GM15510 (cell line): ENCODE measurements around the gene RNF168.

Experiments used
- POLR2A ChIP-seq: IDR thresholded peaks from 3 replicates; pipeline ENCODE4 v1.6.1; 2011; ENCODE audit warnings: borderline replicate concordance; ENCODE audit not compliant: insufficient read length; ENCODE audit errors: extremely low read depth

Gene RNF168, protein sequence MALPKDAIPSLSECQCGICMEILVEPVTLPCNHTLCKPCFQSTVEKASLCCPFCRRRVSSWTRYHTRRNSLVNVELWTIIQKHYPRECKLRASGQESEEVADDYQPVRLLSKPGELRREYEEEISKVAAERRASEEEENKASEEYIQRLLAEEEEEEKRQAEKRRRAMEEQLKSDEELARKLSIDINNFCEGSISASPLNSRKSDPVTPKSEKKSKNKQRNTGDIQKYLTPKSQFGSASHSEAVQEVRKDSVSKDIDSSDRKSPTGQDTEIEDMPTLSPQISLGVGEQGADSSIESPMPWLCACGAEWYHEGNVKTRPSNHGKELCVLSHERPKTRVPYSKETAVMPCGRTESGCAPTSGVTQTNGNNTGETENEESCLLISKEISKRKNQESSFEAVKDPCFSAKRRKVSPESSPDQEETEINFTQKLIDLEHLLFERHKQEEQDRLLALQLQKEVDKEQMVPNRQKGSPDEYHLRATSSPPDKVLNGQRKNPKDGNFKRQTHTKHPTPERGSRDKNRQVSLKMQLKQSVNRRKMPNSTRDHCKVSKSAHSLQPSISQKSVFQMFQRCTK

DNA sequence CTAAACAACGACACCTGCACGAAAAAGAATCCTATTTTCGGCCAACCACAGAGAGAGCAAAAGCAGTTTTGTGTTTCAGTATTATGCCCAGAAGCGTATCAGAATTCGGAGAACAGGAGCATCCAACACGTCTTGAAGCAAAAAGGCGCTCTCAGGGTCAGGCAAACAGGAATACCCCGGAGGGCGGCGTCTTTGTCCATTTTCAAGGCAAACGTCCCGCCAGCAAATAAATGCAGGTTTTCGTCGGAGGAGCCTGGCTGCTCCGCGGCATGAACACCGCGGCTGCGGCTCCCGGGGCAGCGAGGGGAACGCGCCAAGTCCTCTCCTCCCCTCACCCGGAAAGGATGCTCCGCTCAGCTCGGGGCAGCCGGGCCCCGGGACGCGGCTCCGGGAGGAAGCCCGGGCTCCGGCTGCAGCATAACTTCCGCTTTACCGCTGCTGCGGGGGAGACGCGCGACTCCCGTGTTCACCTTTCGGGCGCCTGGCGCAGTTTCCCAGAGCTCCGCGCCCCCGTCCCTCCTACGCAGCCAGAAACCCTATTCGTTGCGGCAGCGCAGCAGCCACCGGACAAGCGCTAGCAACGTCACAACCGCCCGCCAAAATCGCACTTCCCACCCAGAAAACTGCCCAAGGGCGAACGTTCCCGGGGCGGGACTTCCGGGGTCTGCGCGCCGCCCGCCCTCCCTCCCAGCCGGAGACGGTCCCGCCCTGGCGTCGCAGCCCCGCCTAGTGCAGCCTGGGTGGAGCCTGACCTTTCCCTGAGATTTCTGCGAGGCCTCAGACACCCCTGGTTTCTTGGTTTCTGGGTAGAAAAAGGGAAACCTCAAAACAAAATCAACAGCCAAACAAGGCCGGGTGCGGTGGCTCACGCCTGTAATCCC is at the start of gene RNF168:
Gene RNF168 (minus strand): TSS at position 573 of the 881 bp plus-strand sequence. CDS start 595 bp downstream, outside the sequence.
- TF ChIP-seq POLR2A = peak; percentile 93

DNA sequence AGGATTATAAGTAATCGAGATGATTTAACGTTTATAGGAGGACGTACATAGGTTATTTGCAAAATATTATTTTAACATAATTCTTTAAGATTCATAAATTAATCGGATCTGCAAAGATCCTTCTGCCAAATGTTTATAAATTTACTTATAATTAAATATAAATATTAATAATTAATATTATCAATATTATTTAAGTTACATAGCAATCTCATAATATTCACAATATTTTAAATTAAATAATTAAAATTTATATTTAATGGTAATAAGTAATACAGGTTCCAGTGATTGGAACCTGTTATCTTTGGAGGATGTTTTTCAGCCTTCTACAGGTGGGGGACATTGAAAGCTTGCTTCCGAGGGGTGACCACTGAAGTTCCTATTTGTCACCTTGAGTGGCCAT is 48.7 kb upstream of the RNF168 start:
- TF ChIP-seq POLR2A = no peak

DNA sequence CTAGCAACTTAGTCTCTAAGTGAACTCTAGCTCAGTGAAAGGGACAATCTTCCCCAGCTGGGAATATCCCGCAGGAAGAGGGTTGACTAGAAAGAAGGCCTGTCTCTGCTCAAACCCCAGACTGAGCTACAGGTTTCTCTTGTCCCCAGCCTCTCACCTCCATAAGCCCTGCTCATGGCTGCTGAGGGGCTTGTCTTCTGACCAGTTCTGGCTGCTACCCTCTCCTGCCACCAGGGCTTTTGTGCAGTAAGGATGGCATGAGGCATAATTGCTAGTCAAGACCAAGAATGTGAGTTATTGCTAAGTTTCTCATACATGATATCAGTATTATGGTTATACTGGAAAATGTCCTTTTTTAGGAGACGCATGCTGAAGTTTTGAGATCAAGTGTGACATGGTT is 43.5 kb upstream of the RNF168 start:
- no peak for TF ChIP-seq POLR2A

DNA sequence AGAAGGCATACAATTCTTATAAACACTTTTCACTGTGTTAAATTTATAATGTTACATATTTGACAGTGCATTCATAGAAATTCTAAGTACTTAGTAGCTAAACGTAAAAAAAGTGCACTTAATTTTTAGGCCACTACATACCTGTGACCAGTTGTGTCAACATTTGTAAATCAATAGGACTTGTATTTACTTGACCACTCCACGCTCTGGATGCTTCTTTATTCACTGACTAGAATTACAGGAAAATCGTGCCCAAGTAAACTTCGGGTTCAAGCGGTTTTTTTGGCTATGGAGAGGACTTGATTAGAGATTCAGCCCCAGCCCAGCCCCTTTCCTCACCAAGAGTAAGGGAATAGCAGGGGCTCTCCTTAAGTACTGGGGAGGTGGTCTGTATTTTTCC is 43.0 kb upstream of the RNF168 start:
- TF ChIP-seq POLR2A = no peak

DNA sequence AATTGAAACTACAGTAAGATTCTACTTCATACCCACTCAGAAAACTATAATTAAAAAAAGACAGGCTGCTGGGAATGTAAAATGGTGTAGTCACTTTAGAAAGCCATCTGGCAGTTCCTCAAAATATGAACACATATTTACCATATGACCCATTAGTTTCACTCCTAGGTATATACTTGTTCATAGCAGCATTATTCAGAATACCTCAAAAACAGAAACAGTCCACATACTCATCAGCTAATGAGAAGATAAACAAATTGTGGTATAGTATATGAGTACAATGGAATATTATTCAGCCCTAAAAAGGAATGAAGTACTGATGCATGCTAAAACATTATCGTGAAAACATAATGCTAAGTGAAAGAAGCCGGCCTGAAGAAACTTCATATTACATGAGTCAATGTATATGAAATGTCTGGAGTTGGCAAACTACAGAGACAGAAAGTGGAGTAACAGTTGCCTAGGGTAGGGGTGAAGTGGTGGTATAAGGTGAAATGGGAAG is 41.0 kb upstream of the RNF168 start:
- no peak for TF ChIP-seq POLR2A

DNA sequence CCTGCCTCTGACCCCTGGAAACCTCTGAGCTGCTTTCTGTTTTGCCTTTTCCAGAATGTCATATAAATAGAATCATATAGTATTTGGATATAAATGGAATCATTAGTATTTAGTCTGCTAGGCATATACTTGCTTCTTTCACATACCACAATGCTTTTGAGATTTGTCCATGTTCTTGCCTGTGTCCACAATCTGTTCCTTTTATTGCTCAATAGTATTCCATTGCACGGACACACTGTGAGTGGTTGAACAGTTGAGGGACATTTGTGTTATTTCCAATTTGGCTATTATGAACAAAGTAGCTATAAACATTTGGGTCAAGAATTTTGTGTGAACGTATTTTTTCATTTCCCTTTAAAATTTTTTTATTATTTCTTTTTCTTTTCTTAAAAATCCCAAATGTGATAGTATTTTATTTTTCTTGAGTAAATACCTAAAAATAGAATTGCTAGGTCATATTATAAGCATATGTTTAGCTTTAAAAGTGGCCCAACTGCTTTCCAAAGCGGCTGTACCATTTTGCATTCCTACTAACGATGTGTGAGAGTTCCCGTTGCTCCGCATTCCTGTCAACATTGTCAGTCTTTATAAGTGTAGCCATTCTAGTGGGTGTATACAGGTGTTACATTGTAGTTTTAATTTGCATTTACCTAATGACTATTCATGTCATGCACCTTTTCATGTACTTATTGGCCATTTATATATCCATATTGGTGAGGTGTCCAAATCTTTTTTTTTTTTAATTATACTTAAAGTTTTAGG is 38.3 kb upstream of the RNF168 start:
- no peak for TF ChIP-seq POLR2A

DNA sequence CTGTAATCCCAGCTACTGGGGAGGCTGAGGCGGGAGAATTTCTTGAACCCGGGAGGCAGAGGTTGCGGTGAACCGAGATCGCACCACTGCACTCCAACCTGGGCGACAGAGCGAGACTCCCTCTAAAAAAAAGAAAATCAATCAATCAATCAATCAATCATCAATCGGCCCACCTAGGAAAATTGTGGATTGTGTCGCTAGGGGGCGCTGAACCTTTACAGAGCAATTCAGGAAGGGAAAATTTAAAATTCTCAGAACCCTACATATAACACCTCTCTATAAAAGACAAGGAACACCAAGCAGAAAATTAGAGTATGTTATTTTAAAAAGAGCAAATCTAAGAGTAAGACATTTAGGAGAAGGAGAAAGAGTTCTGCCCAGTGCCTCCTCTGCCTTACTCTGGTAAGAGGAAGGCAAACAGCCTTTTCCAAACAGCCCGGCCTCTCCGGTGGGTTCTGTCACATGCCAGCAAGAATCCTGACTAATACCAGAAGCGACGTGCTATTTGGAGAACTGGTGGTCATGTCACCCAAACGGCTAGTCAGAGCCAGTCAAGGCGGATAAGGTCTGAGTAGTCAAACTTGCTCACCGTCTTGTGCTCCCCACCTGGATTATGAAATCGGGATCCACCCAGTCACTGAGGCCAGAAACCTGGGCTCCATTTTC is 33.9 kb upstream of the RNF168 start:
- TF ChIP-seq POLR2A = no peak

DNA sequence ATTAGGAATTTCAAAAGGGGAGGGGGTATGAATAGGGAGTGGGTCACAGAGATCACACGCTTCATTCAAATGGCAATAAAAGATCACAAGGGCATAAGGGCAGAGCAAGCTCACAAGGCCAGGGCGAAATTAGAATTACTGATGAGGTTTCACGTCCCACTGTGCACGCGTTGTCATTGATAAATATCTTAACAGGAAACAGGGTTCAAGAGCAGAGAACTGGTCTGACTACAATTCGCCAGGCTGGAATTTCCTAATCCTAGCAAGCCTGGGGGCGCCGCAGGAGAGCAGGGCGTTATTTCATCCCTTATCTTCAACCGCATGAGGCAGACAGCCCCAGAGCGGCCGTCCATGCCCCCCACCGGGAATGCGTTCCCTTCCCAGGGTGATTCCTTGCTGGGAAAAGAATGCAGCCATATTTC is 29.7 kb upstream of the RNF168 start:
- TF ChIP-seq POLR2A = no peak

DNA sequence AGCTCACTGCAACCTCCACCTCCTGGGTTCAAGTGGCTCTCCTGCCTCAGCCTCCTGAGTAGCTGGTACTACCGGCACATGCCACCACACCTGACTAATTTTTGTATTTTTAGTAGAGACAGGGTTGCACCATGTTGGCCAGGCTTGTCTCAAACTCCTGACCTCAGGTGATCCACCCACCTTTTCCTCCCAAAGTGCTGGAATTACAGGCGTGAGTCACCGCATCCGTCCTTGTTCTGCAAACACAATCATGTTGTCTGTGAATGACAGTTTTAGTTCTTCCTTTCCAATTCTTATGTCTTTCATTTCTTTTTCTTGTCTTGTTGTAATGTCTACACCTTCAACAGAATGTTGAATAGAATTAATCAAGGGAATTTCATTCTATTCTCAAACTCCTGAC is 27.9 kb upstream of the RNF168 start:
- no peak for TF ChIP-seq POLR2A

DNA sequence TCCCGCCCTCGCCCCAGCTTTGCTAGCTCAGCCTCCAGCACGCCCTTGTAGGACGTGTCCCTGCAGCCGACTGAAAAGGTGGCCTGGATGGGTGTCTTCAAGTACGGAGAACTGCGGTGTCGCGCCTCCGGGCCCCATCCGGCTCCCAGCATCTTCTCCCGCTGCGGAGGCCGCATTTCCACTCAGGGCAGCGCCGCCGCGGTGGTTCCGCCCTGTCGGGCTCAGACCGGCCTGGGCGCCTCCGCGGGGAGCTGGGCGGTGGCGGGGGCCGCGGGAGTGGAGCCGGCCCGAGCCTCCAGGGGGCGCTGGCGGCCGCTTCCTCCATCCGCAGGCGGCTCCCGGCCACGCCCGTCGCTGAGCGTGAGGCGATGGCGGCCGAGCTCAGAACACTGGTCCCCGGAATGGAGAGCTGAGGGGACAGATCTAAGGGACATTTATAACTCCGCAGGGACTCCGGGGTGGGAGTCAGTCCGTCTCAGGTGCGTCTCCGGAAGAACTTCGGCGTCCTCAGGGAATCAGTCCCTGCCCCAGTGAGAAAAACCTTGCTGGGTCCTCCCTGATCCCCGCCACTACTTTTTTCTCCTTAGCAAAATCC is 25.2 kb upstream of the RNF168 start:
- TF ChIP-seq POLR2A = peak; percentile 75

DNA sequence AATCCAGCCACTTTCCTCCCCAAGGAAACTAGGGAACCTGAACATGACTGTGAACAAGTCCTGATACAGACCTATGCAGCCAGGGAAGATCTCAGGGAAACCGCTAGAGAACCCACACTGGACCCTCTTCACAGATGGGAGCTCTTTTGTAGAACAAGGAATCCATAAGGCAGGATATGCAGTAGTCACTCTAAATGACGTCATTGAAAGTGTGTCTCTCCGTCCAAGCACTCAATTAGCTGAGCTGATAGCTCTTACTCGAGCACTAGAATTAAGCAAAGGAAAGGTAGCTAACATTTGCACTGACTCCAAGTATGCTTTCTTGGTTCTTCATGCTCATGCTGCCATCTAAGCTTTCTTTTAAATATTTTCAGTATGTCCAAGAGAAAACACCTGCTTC is 21.6 kb upstream of the RNF168 start:
- no peak for TF ChIP-seq POLR2A

DNA sequence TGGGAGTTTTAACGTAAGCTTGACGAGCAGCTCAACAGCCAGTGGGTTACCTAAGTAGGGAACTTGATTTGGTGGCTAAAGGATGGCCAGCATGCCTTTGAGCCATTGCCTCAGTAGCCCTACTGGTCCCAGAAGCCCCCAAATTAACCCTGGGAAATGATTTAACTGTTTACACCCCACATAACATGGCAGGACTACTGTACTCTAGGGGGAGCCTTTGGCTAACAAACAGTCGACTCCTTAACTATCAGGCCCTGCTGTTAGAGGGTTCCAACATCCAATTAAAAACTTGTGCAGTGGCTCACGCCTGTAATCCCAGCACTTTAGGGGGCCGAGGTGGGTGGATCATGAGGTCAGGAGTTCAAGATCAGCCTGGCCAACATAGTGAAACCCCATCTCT is 21.0 kb upstream of the RNF168 start:
- no peak for TF ChIP-seq POLR2A

DNA sequence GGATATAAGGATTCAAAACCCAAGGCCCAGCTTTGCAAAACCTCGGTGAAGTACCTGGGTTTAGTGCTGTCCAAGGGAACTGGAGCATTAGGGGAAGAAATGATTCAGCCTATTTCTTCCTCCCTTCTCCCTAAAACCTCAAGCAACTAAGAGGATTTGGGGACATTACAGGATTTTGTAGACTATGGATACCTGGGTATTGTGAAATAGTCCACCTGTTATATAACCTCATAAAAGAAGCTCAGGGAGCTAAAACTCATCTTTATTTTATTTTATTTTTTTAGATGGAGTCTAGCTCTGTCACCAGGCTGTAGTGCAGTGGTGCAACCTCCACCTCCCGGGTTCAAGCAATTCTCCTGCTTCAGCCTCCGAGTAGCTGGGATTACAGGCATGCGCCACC is 20.3 kb upstream of the RNF168 start:
- no peak for TF ChIP-seq POLR2A
